Hepatocyte (in vitro differentiated cells): ENCODE measurements around the gene FHIP1A. TPM values are rescaled to one million over a fixed set of nuclear protein-coding genes. Genes with fewer than 3 reads are reported as not detected.
A peak's percentile ranks its signal among the peaks of the same experiment; 100 is the strongest.
"Not testable (repeated sequence)": the region's sequence is repeated elsewhere in the genome, so short reads cannot be mapped to it uniquely, and the experiment has no call there.

ENCODE experiments used
- DNase-seq: peaks from one replicate; pipeline ENCODE4 v3.0.0-alpha.2; 2016; ENCODE audit warnings: low spot score
- H2AFZ ChIP-seq: fragments of 200-600 bp; sonication (generic); 2 replicates; pipeline ENCODE4 v1.6.0; 2016; ENCODE audit warnings: antibody characterized with exemption, mild to moderate bottlenecking
- H3K27ac ChIP-seq: fragments of 200-600 bp; sonication (generic); 2 replicates; pipeline ENCODE4 v1.5.1; 2016; ENCODE audit warnings: mild to moderate bottlenecking
- H3K27me3 ChIP-seq: fragments of 200-600 bp; sonication (generic); 2 replicates; pipeline ENCODE4 v1.6.1; 2016
- H3K36me3 ChIP-seq: fragments of 200-600 bp; sonication (generic); replicated peaks from 2 replicates; pipeline ENCODE4 v1.5.1; 2016; ENCODE audit warnings: low read depth; ENCODE audit not compliant: insufficient read depth
- H3K4me1 ChIP-seq: fragments of 200-600 bp; sonication (generic); 2 replicates; pipeline ENCODE4 v1.5.1; 2016; ENCODE audit warnings: mild to moderate bottlenecking, moderate library complexity; ENCODE audit not compliant: insufficient read depth
- H3K4me2 ChIP-seq: fragments of 200-600 bp; sonication (generic); 2 replicates; pipeline ENCODE4 v1.6.0; 2016
- H3K4me3 ChIP-seq: fragments of 200-600 bp; sonication (generic); 2 replicates; pipeline ENCODE4 v1.5.1; 2016; ENCODE audit warnings: mild to moderate bottlenecking
- H3K79me2 ChIP-seq: fragments of 200-600 bp; sonication (generic); 2 replicates; pipeline ENCODE4 v1.6.0; 2017; ENCODE audit warnings: mild to moderate bottlenecking
- H3K9me2 ChIP-seq: fragments of 200-600 bp; sonication (generic); replicated peaks from 2 replicates; pipeline ENCODE4 v1.6.0; 2017; ENCODE audit warnings: mild to moderate bottlenecking; ENCODE audit not compliant: insufficient read depth
- H3K9me3 ChIP-seq: fragments of 200-600 bp; sonication (generic); 2 replicates; pipeline ENCODE4 v1.5.1; 2016; ENCODE audit warnings: low read depth, mild to moderate bottlenecking
- H4K20me1 ChIP-seq: fragments of 200-600 bp; sonication (generic); 2 replicates; pipeline ENCODE4 v1.6.0; 2016; ENCODE audit warnings: mild to moderate bottlenecking; ENCODE audit not compliant: insufficient read depth, poor library complexity, severe bottlenecking
- EZH2 ChIP-seq: fragments of 200-600 bp; sonication (generic); IDR thresholded peaks from 2 replicates; pipeline ENCODE4 v1.6.1; 2016; ENCODE audit warnings: antibody characterized with exemption, mild to moderate bottlenecking, borderline replicate concordance
- EZH2phosphoT487 ChIP-seq: fragments of 200-600 bp; sonication (generic); IDR thresholded peaks from one replicate; pipeline ENCODE4 v1.6.1; 2018; ENCODE audit warnings: antibody characterized with exemption, mild to moderate bottlenecking, low read depth, moderate library complexity; ENCODE audit not compliant: unreplicated experiment, severe bottlenecking
- WGBS: methylation state at CpG from one replicate; pipeline ENCODE4 v1.1.6; 2016; ENCODE audit warnings: low lambda C conversion rate; ENCODE audit errors: missing lambda C conversion rate; 5-methylcytosine and 5-hydroxymethylcytosine counted together
- polyA plus RNA-seq: library from polyadenylated mRNA; unstranded; fragments of >200 nt; fragmentation: Nextera tagmentation; extraction: Ambion mirVana; gene quantifications from 2 replicates; pipeline ENCODE4 v1.2.1, GENCODE V29; 2016
- total RNA-seq: library from RNA; depleted of rRNA; stranded (reverse); fragments of >200 nt; gene quantifications from 2 replicates; pipeline ENCODE4 v1.2.3, GENCODE V29; 2014
- TF ChIP-seq, protein P1 (sequence below): fragments of 200-600 bp; sonication (generic); IDR thresholded peaks from 2 replicates; pipeline ENCODE4 v1.5.1; 2016; ENCODE audit warnings: antibody characterized with exemption, mild to moderate bottlenecking; ENCODE audit not compliant: poor library complexity

The FHIP1A gene
- total and polyA plus RNA-seq, 2 experiments from 2014 or later = 1.8 to 7.1 TPM

DNA sequence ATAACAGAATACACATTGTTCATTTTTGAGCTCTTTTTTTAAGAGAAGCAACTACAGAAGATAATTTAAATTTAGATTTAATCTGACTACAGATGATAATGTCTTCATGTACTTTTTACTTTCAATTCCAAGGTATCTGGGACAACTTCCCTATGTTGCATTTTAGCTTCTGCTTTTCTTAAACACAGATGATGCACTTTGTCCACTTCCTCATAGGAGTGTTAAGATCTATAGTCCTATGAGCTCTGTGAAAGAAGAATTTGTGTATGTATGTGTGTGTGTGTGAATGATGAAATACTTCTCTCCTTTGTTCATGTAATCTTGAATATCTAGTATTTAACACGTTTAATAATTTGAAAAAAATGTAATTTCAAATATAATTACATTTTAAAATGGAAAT, 5.3 kb upstream of the FHIP1A start:
- TF ChIP-seq, protein P1, sequence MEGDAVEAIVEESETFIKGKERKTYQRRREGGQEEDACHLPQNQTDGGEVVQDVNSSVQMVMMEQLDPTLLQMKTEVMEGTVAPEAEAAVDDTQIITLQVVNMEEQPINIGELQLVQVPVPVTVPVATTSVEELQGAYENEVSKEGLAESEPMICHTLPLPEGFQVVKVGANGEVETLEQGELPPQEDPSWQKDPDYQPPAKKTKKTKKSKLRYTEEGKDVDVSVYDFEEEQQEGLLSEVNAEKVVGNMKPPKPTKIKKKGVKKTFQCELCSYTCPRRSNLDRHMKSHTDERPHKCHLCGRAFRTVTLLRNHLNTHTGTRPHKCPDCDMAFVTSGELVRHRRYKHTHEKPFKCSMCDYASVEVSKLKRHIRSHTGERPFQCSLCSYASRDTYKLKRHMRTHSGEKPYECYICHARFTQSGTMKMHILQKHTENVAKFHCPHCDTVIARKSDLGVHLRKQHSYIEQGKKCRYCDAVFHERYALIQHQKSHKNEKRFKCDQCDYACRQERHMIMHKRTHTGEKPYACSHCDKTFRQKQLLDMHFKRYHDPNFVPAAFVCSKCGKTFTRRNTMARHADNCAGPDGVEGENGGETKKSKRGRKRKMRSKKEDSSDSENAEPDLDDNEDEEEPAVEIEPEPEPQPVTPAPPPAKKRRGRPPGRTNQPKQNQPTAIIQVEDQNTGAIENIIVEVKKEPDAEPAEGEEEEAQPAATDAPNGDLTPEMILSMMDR = no peak
- TF ChIP-seq EZH2phosphoT487 = no peak
- TF ChIP-seq EZH2 = no peak
- no peak for DNase-seq

DNA sequence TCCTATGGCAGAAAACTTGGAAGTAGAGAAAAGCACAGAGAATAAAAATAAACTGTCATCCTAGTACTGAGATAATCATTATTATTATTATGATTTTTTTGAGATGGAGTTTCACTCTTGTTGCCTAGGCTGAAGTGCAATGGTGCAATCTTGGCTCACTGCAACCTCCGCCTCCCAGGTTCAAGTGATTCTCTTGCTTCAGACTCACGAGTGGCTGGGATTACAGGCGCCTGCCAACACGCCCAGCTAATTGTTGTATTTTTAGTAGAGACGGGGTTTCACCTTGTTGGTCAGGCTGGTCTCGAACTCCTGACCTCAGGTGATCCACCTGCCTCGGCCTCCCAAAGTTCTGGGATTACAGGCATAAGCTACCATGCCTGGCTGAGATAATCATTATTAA, 4.2 kb upstream of the FHIP1A start:
- H3K27me3 ChIP-seq, H3K36me3 ChIP-seq, H3K9me3 ChIP-seq, H3K79me2 ChIP-seq, DNase-seq, H2AFZ ChIP-seq, H3K9me2 ChIP-seq, H3K4me1 ChIP-seq, H3K4me3 ChIP-seq, H4K20me1 ChIP-seq, H3K4me2 ChIP-seq, H3K27ac ChIP-seq: not testable (repeated sequence)
- WGBS = 94% methylated on average over 7 of the region's 7 CpGs

More for the DNA sequence above, 5.3 kb upstream of the FHIP1A start:
- Histone ChIP-seq H3K27me3 (no peaks in the 10 kb centered on the region), H3K9me3 (no peaks in the 10 kb centered on the region), H3K4me3 (no peak overlapping the region), H3K9me2 (no peaks in the 10 kb centered on the region), H4K20me1 (no peaks in the 10 kb centered on the region), H3K79me2 (no peaks in the 10 kb centered on the region), H3K36me3 (no peaks in the 10 kb centered on the region), H3K4me2 (no peak overlapping the region), H3K27ac (no peak overlapping the region), H2AFZ (no peak overlapping the region), H3K4me1 (peaks cover 4% of the 10 kb centered on the region)
- 77% methylated on average over 1 of the region's 1 CpG for WGBS

DNA sequence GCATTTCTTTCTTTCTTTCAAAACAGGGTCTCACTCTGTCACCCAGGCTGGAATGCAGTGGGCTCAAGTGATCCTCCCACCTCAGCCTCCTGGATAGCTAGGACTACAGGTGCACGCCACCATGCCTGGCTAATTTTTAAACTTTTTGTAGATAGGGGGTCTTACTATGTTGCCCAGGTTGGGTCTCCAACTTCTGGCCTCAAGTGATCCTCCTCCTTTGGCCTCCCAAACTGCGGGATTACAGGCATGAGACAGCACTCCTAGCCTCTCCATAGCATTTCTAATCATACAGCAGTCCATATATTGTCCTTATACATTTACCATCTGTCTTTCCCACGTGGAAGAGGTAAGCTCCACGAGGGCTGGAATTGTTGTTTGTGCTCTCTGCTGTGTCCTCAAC, 2.0 kb upstream of the FHIP1A start:
- Histone ChIP-seq H3K9me3 (no peaks in the 10 kb centered on the region), H3K4me1 (peaks cover 11% of the 10 kb centered on the region), H3K9me2 (no peaks in the 10 kb centered on the region), H2AFZ (no peak overlapping the region), H3K79me2 (peaks cover 12% of the 10 kb centered on the region), H3K27me3 (no peaks in the 10 kb centered on the region), H4K20me1 (no peaks in the 10 kb centered on the region), H3K27ac (no peak overlapping the region), H3K4me3 (no peak overlapping the region), H3K4me2 (no peak overlapping the region), H3K36me3 (no peaks in the 10 kb centered on the region)
- WGBS = 83% methylated on average over 4 of the region's 4 CpGs
- TF ChIP-seq EZH2 (no peak), EZH2phosphoT487 (no peak)
- TF ChIP-seq, protein P1 = no peak
- DNase-seq = no peak

DNA sequence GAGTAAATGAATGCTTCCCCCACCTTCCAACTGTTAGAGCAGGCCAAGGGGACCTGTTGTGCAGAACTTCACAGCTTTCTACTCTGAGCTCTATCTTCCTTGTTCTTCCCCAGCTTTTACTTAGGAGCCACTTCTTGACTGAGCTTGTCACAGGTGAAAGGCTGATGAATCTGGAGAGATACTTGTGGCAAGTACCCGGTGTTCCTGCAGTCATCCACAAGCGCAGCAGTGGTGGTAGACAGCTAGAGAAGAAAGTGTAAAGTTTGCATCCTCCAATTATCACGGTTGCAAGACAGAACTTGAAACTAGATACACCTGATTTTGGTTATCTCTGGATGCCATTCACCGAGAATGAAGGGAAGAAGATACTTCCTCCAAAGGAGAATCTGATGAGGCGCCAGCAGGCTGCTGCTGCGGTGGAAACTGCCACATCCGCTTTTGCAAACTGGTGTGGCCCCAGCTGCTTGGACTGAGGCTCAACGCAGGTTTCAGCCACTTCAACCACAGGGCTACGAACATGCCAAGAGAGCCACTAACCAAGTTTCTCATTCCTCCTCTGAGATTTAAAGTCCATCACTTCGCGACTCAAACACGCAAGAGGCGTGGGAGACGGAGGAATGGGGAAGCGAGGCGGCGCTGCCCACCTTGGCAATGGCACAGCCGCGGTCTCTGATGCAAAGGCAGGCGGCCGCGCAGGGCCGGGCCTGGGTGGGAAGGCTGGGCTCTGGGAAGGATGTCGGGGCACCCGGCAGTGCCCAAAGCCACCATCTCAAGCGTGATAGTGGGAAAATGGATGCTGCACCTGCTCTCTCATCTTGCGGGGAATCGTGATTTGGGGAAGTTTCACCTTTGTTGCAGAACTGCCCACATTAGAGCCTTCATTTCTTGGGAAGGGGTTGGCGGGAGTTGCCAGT, 1.3 kb upstream of the FHIP1A start:
- peak overlapping the region; percentile 78 for H3K4me2 ChIP-seq
- peak overlapping the region; percentile 87 for H3K27ac ChIP-seq
- no peak overlapping the region for H3K4me3 ChIP-seq
- H2AFZ ChIP-seq = peak overlapping the region; percentile 67
- H3K27me3 ChIP-seq = no peaks in the 10 kb centered on the region
- H4K20me1 ChIP-seq = no peaks in the 10 kb centered on the region
- 29% methylated on average over 27 of the region's 29 CpGs for WGBS
- H3K4me1 ChIP-seq = peaks cover 11% of the 10 kb centered on the region
- H3K9me3 ChIP-seq = no peaks in the 10 kb centered on the region
- peak; percentile 57 for DNase-seq
- no peaks in the 10 kb centered on the region for H3K9me2 ChIP-seq
- H3K36me3 ChIP-seq = no peaks in the 10 kb centered on the region
- peaks cover 16% of the 10 kb centered on the region for H3K79me2 ChIP-seq
- TF ChIP-seq EZH2 (no peak), EZH2phosphoT487 (no peak)
- TF ChIP-seq, protein P1 = no peak
